Measurements from ENCODE around the gene STX12.
"Not testable (repeated sequence)": the region's sequence is repeated elsewhere in the genome, so short reads cannot be mapped to it uniquely, and the experiment has no call there.

STX12 gene

GRCh38 chr1:27782950-27783349 lies 9.9 kb downstream of the STX12 start:
- TF ChIP-seq, protein P1, sequence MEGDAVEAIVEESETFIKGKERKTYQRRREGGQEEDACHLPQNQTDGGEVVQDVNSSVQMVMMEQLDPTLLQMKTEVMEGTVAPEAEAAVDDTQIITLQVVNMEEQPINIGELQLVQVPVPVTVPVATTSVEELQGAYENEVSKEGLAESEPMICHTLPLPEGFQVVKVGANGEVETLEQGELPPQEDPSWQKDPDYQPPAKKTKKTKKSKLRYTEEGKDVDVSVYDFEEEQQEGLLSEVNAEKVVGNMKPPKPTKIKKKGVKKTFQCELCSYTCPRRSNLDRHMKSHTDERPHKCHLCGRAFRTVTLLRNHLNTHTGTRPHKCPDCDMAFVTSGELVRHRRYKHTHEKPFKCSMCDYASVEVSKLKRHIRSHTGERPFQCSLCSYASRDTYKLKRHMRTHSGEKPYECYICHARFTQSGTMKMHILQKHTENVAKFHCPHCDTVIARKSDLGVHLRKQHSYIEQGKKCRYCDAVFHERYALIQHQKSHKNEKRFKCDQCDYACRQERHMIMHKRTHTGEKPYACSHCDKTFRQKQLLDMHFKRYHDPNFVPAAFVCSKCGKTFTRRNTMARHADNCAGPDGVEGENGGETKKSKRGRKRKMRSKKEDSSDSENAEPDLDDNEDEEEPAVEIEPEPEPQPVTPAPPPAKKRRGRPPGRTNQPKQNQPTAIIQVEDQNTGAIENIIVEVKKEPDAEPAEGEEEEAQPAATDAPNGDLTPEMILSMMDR (conservative IDR thresholded peaks at IDR 0.05; ENCODE audit: low read depth): no peak
- DNase-seq (ENCODE audit: low spot score): no peak
- H3K27ac ChIP-seq: peak overlapping the region; percentile 56
- POLR2A ChIA-PET (ENCODE audit: low non-redundant PET): no interaction called here
- CTCF ChIA-PET: no interaction called here

- CTCF ChIA-PET: no interaction called here
- POLR2A ChIA-PET (ENCODE audit: low non-redundant PET): no interaction called here
- no peak overlapping the region for H3K27ac ChIP-seq
- no peak for DNase-seq (ENCODE audit: low spot score)
- TF ChIP-seq, protein P1 (conservative IDR thresholded peaks at IDR 0.05; ENCODE audit: low read depth): no peak
Measured at GRCh38 chr1:27784700-27785099, 11.7 kb downstream of the STX12 start.

DNA sequence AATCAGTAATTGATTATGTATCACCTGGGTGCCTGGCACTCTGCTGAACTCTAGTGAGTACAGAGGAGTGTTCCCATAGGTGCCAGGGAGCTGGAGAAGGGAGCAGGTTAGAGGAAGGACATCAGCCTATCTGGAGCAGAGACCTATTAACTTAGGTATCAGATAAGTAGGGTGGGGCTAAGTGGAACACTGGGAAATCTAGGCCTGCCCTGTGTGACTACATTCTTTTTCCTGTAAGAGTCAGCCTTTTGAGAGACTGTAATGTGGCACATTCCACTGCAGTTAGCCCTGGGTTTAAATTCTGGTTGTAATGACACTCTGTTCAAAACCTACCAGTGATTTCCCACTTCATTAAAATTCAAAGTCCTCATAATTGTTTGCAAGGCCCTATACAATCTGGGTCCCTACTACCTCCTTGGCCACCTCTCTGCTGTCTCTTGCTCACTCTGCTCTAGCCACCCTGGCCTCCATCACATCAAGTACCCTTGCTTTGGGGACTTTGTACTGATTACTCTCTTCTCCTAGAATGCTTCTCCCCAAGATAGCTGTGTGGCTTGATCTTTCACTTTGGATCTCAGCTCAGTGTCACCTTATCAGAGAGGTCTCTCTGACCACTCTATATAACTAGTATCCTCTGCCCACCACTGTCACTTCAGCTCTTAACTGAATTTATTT lies 12.9 kb downstream of the STX12 start:
- DNase-seq (ENCODE audit: low spot score): peak; percentile 17

GRCh38 chr1:27787895-27788294 lies 14.9 kb downstream of the STX12 start:
- no peak for DNase-seq (ENCODE audit: low spot score)
- POLR2A ChIA-PET (ENCODE audit: low non-redundant PET): no interaction called here
- TF ChIP-seq, protein P1 (conservative IDR thresholded peaks at IDR 0.05; ENCODE audit: low read depth): no peak
- no peak overlapping the region for H3K27ac ChIP-seq
- CTCF ChIA-PET: no interaction called here

More for the DNA sequence above, 12.9 kb downstream of the STX12 start:
- CTCF ChIA-PET: interaction anchor here (0.5 kb wide), 1 partner anchor 20 kb away, joined by 4 read pairs; no protein-coding TSS in a partner anchor
- no peak overlapping the region for H3K27ac ChIP-seq
- POLR2A ChIA-PET (ENCODE audit: low non-redundant PET): no interaction called here
- TF ChIP-seq, protein P1 (conservative IDR thresholded peaks at IDR 0.05; ENCODE audit: low read depth): no peak

- no peak overlapping the region for H3K27ac ChIP-seq
- DNase-seq (ENCODE audit: low spot score): no peak
- ChIA-PET POLR2A (ENCODE audit: low non-redundant PET) (no interaction called here), CTCF (interaction anchor here (0.7 kb wide), 1 partner anchor 19 kb away, joined by 3 read pairs; no protein-coding TSS in a partner anchor)
- TF ChIP-seq, protein P1 (conservative IDR thresholded peaks at IDR 0.05; ENCODE audit: low read depth): no peak
Measured at GRCh38 chr1:27789540-27790041, 16.6 kb downstream of the STX12 start.

- H3K27ac ChIP-seq; DNase-seq (ENCODE audit: low spot score); CTCF ChIA-PET; POLR2A ChIA-PET (ENCODE audit: low non-redundant PET): not testable (repeated sequence)
Measured at GRCh38 chr1:27790270-27790669, 17.3 kb downstream of the STX12 start.

- CTCF ChIA-PET: no interaction called here
- no peak for DNase-seq (ENCODE audit: low spot score)
- H3K27ac ChIP-seq: no peak overlapping the region
- TF ChIP-seq, protein P1 (conservative IDR thresholded peaks at IDR 0.05; ENCODE audit: low read depth): no peak
- POLR2A ChIA-PET (ENCODE audit: low non-redundant PET): no interaction called here
Measured at GRCh38 chr1:27795601-27796000, 22.6 kb downstream of the STX12 start.
